ENCODE measurements around the gene PRKCI. TPM values are rescaled to one million over a fixed set of nuclear protein-coding genes. Genes with fewer than 3 reads are reported as not detected.
A peak's percentile ranks its signal among the peaks of the same experiment; 100 is the strongest.

The PRKCI gene
- total and polyA plus RNA-seq, 2 of the 4 experiments (the other 2 are of a cell fraction) = 28.7 to 53.4 TPM

DNA sequence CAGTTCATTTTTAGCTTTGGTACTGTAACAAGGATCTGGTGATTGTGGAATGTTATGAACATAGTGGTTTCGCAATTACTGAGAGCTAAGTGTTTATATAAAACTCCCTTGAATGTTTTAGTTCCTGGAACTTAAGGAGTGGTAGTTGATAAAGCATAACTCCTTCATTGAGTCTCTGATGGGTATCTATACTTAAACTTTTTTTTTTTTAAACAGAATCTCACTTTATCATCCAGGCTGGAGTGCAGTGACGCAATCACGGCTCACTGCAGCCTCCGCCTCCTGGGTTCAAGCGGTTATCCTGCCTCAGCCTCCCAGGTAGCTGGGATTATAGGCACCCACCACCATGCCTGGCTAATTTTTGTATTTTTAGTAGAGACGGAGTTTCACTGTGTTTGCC, 11.3 kb downstream of the PRKCI start:
- H4K20me1 ChIP-seq (ENCODE audit: insufficient read depth, low read length) = 0 out of 2 replicates have a peak, but pooled peaks cover 4% of the 10 kb centered on the region
- H2BK15ac ChIP-seq (ENCODE audit: low read depth, low read length) = no peak overlapping the region
- in situ Hi-C loops (cut with MboI; ENCODE audit: low sequenced_read_pairs) (no loop called here), intact Hi-C loops (cut with micrococcal nuclease) (no loop called here), dilution Hi-C loops (cut with HindIII; ENCODE audit: low sequenced_read_pairs, unreplicated experiment) (no loop called here)
- no peak overlapping the region for H2BK20ac ChIP-seq (ENCODE audit: low read depth, low read length)
- H3K9me1 ChIP-seq (ENCODE audit: insufficient read depth, low read length) = peaks cover 13% of the 10 kb centered on the region
- BruUV-seq (replicated peaks) = no TSS peak
- H3K56ac ChIP-seq (ENCODE audit: extremely low read depth, insufficient read depth, low read length) = no peak overlapping the region
- peak overlapping the region in 1 of 2 experiments; percentile 47; a peak in 1 of 4 replicates for H4K8ac ChIP-seq (ENCODE audit: low read depth in 2 of 2, low read length in 2 of 2)
- WGBS, 2 experiments (ENCODE audit: extremely low coverage in 2 of 2, insufficient read length in 1 of 2) = no CpG with 5 or more reads among the region's 6 CpGs
- peaks cover 17% of the 10 kb centered on the region for H3K4me1 ChIP-seq (ENCODE audit: control insufficient read depth, insufficient read depth, low read length)
- H4K5ac ChIP-seq (ENCODE audit: low read depth, low read length) = no peak overlapping the region
- no peak overlapping the region for H2AFZ ChIP-seq (replicated peaks; ENCODE audit: low read length, poor library complexity)
- peak overlapping the region; percentile 45 for H3K4ac ChIP-seq (ENCODE audit: low read depth, low read length)
- peak overlapping the region; percentile 72 for H3K27ac ChIP-seq (ENCODE audit: insufficient read depth, low read length)
- H3K36me3 ChIP-seq (ENCODE audit: control insufficient read depth, insufficient read depth, low read length) = peaks cover 20% of the 10 kb centered on the region
- POLR2A ChIA-PET (ENCODE audit: unreplicated experiment) = interaction anchor here (0.6 kb wide), 1 partner anchor 39 kb away, joined by 3 read pairs; no protein-coding TSS in a partner anchor
- H3K4me2 ChIP-seq (ENCODE audit: low read depth, low read length) = no peak overlapping the region; the same call in 1 of the 2 replicates
- peak; percentile 88 for ATAC-seq (ENCODE audit: low read depth)
- peaks cover 14 to 63% of the 10 kb centered on the region in 2 experiments for H3K79me1 ChIP-seq (ENCODE audit: low read depth in 1 of 2, low read length in 2 of 2)
- peak overlapping the region; percentile 24; the same call in 1 of the 2 replicates for H2AK5ac ChIP-seq (ENCODE audit: low read depth, low read length)
- DNase-seq = peak; percentile 94
- CTCF ChIA-PET = interaction anchor here (0.7 kb wide), 1 partner anchor 963 kb away, joined by 5 read pairs; no protein-coding TSS in a partner anchor
- no peak overlapping the region for H2AK9ac ChIP-seq (replicated peaks; ENCODE audit: low read depth, low read length, poor library complexity)
- H3K27me3 ChIP-seq (ENCODE audit: control insufficient read depth, insufficient read depth, low read length) = no peaks in the 10 kb centered on the region
- no peak overlapping the region for H3K23ac ChIP-seq (ENCODE audit: low read depth, low read length)
- H3K9me3 ChIP-seq (ENCODE audit: control insufficient read depth, insufficient read depth, low read length) = no peaks in the 10 kb centered on the region
- no peak overlapping the region for H3K18ac ChIP-seq (ENCODE audit: low read depth, low read length)
- no peak overlapping the region; the same call in 1 of the 2 replicates for H4K91ac ChIP-seq (ENCODE audit: insufficient read depth, low read depth, low read length)
- H2BK5ac ChIP-seq (ENCODE audit: low read depth, low read length, poor library complexity, severe bottlenecking) = peak overlapping the region; percentile 96
- H3K4me3 ChIP-seq (ENCODE audit: insufficient read depth, low read depth, low read length) = no peak overlapping the region
- TF ChIP-seq CEBPB (IDR thresholded peaks at IDR 0.05; ENCODE audit: low read depth, low read length) (peak; percentile 98), SMC3 (IDR thresholded peaks at IDR 0.05; ENCODE audit: low read depth, low read length) (no peak)
- no peak overlapping the region for H3K9ac ChIP-seq (ENCODE audit: low read depth, low read length)
- no peak overlapping the region for H2BK120ac ChIP-seq (ENCODE audit: low read depth, low read length)
- H3K14ac ChIP-seq (replicated peaks; ENCODE audit: low read depth, low read length) = no peak overlapping the region
